CD14-positive monocyte (primary cell): Measurements from ENCODE around the gene GFOD1. TPM values are rescaled to one million over a fixed set of nuclear protein-coding genes. Genes with fewer than 3 reads are reported as not detected.

Source experiments
- DNase-seq, 3 donors: peaks; one replicate each; pipeline ENCODE4 v3.0.0-alpha.2; 2011 to 2022
- H2AFZ ChIP-seq: 2 replicates; pipeline ENCODE4 v1.6.0; 2012; ENCODE audit warnings: mild to moderate bottlenecking, low read depth, low read length, inconsistent platforms; ENCODE audit not compliant: insufficient read depth, poor library complexity, severe bottlenecking
- H3K27ac ChIP-seq, 2 donors: 1 replicate in 1 of 2; 2 replicates in 1 of 2; pipeline ENCODE4 v1.5.1; 2012 to 2013; ENCODE audit warnings: low read length in 2 of 2, control low read depth in 1 of 2, inconsistent platforms in 1 of 2, low read depth in 1 of 2, mild to moderate bottlenecking in 1 of 2
- H3K27me3 ChIP-seq, 2 donors: one replicate each; pipeline versions ENCODE4 v1.6.0 to v1.6.1; 2011 to 2013; ENCODE audit warnings: low read length in 2 of 2; ENCODE audit not compliant: control insufficient read depth in 2 of 2, insufficient read depth in 2 of 2
- H3K36me3 ChIP-seq, 2 donors: replicated peaks in 1 of 2; 1 replicate in 1 of 2; 2 replicates in 1 of 2; pipeline versions ENCODE4 v1.5.1 to v1.6.1; 2012 to 2013; ENCODE audit warnings: low read length in 2 of 2, control low read depth in 1 of 2, inconsistent platforms in 1 of 2, mild to moderate bottlenecking in 1 of 2; ENCODE audit not compliant: insufficient read depth in 2 of 2, control insufficient read depth in 1 of 2
- H3K4me1 ChIP-seq, 2 donors: 1 replicate in 1 of 2; 2 replicates in 1 of 2; pipeline versions ENCODE4 v1.5.1 to v1.6.1; 2012 to 2013; ENCODE audit warnings: low read length in 2 of 2, control low read depth in 1 of 2, inconsistent platforms in 1 of 2, mild to moderate bottlenecking in 1 of 2, moderate library complexity in 1 of 2; ENCODE audit not compliant: insufficient read depth in 2 of 2, control insufficient read depth in 1 of 2
- H3K4me2 ChIP-seq: replicated peaks from 2 replicates; pipeline ENCODE3; 2012; ENCODE audit warnings: low read length, moderate library complexity, mild to moderate bottlenecking; ENCODE audit not compliant: poor library complexity, severe bottlenecking; ENCODE audit errors: extremely low read depth
- H3K4me3 ChIP-seq, 3 experiments: fragments of 200-600 bp in 1 of 3; sonication (generic) in 1 of 3; replicated peaks in 1 of 3; 1 replicate in 2 of 3; 2 replicates in 1 of 3; pipeline ENCODE4 v1.5.1; 2011 to 2013; ENCODE audit warnings: low read length in 3 of 3, mild to moderate bottlenecking in 3 of 3, control low read depth in 2 of 3, low read depth in 2 of 3, inconsistent platforms in 1 of 3, moderate library complexity in 1 of 3
- H3K79me2 ChIP-seq: 2 replicates; pipeline ENCODE4 v1.6.0; 2012; ENCODE audit warnings: mild to moderate bottlenecking, control low read depth, inconsistent platforms, low read length, moderate library complexity; ENCODE audit not compliant: insufficient read depth
- H3K9ac ChIP-seq: 2 replicates; pipeline ENCODE4 v1.6.0; 2017; ENCODE audit warnings: low read length, mild to moderate bottlenecking; ENCODE audit not compliant: insufficient read depth, poor library complexity, severe bottlenecking
- H3K9me3 ChIP-seq, 2 donors: replicated peaks in 1 of 2; 1 replicate in 1 of 2; 2 replicates in 1 of 2; pipeline versions ENCODE4 v1.5.1 to v1.6.1; 2012 to 2013; ENCODE audit warnings: low read length in 2 of 2, control low read depth in 1 of 2; ENCODE audit not compliant: control insufficient read depth in 1 of 2, insufficient read depth in 1 of 2
- H4K20me1 ChIP-seq: 2 replicates; pipeline ENCODE4 v1.6.0; 2012; ENCODE audit warnings: mild to moderate bottlenecking, low read length, control low read depth, moderate library complexity; ENCODE audit not compliant: insufficient read depth
- H3K27ac Mint-ChIP-seq, 7 donors: one replicate each; pipeline ENCODE4 v1.8.0; 2020; ENCODE audit warnings: mild to moderate bottlenecking in 7 of 7, mixed read lengths in 7 of 7, moderate library complexity in 6 of 7, inconsistent platforms in 2 of 7
- H3K27me3 Mint-ChIP-seq, 3 donors: one replicate each; pipeline ENCODE4 v1.8.0; 2021 to 2022; ENCODE audit warnings: low read depth in 3 of 3, mild to moderate bottlenecking in 3 of 3, mixed read lengths in 3 of 3, moderate library complexity in 3 of 3, inconsistent platforms in 1 of 3
- H3K36me3 Mint-ChIP-seq, 2 donors: one replicate each; pipeline ENCODE4 v1.8.0; 2020; ENCODE audit warnings: mixed read lengths in 2 of 2, inconsistent platforms in 1 of 2, mild to moderate bottlenecking in 1 of 2
- H3K4me1 Mint-ChIP-seq: one replicate; pipeline ENCODE4 v1.8.0; 2020; ENCODE audit warnings: mild to moderate bottlenecking, mixed read lengths
- H3K4me3 Mint-ChIP-seq, 2 donors: one replicate each; pipeline ENCODE4 v1.8.0; 2020; ENCODE audit warnings: mild to moderate bottlenecking in 2 of 2, mixed read lengths in 2 of 2, moderate library complexity in 1 of 2
- H3K9me3 Mint-ChIP-seq, 7 donors: one replicate each; pipeline ENCODE4 v1.8.0; 2020 to 2022; ENCODE audit warnings: mixed read lengths in 7 of 7, mild to moderate bottlenecking in 6 of 7, moderate library complexity in 6 of 7, inconsistent platforms in 2 of 7
- CTCF ChIP-seq: fragments of 200-600 bp; IDR thresholded peaks from one replicate; pipeline ENCODE4 v1.8.0; 2022; ENCODE audit warnings: antibody characterized with exemption, mild to moderate bottlenecking
- WGBS: methylation state at CpG from one replicate; pipeline ENCODE4 v1.1.5; 2013; ENCODE audit warnings: missing lambda C conversion rate; ENCODE audit not compliant: insufficient coverage; 5-methylcytosine and 5-hydroxymethylcytosine counted together
- intact Hi-C, 2 donors: fragments of 100-400 bp; cut with micrococcal nuclease; formaldehyde crosslinking; loops; one replicate each; pipeline versions ENCODE4 v1.15.0 to v1.15.1; 2023
- polyA plus RNA-seq, 3 donors: library from polyadenylated mRNA; depleted of rRNA in 1 of 3; unstranded in 2 of 3; stranded (reverse) in 1 of 3; fragments of 300-500 nt in 2 of 3; fragments of >200 nt in 1 of 3; fragmentation: Illumina TruSeq in 2 of 3; gene quantifications; 1 replicate in 2 of 3; 2 replicates in 1 of 3; pipeline ENCODE4 v1.2.3, GENCODE V29; 2012 to 2021

GFOD1 gene
- polyA plus RNA-seq, 3 donors, result 2.4 to 8.7 (median 2.4) TPM

GRCh38 chr6:13431861-13432465, 55.4 kb downstream of the GFOD1 start:
- Mint-ChIP-seq H3K4me1 (peaks cover 54% of the 10 kb centered on the region), H3K27ac (peak overlapping the region in 4 of 7 donors; percentile 62 to 96 (median 72)), H3K4me3 (no peak overlapping the region), H3K36me3 (peaks cover 3 to 4% of the 10 kb centered on the region in 2 donors), H3K27me3 (peaks cover 2 to 4% (median 2%) of the 10 kb centered on the region in 3 donors), H3K9me3 (peaks cover 5 to 12% (median 8%) of the 10 kb centered on the region in 7 donors)
- TF ChIP-seq CTCF, result no peak
- H3K27ac ChIP-seq, result no peak overlapping the region
- H4K20me1 ChIP-seq, result no peaks in the 10 kb centered on the region
- H3K79me2 ChIP-seq, result peaks cover 8% of the 10 kb centered on the region
- no peaks in the 10 kb centered on the region for H3K27me3 ChIP-seq
- H3K9ac ChIP-seq, result no peak overlapping the region
- peak in 1 of 3 donors; percentile 31 for DNase-seq
- no peak overlapping the region for H3K4me2 ChIP-seq
- intact Hi-C loops, result no loop called here
- peaks cover 41 to 44% of the 10 kb centered on the region in 2 donors for H3K4me1 ChIP-seq
- no peak overlapping the region for H3K4me3 ChIP-seq
- WGBS, result 33% methylated on average over 2 of the region's 5 CpGs
- H3K9me3 ChIP-seq, result peaks cover 4% of the 10 kb centered on the region in 2 donors
- H3K36me3 ChIP-seq, result no peaks in the 10 kb centered on the region
- H2AFZ ChIP-seq, result no peak overlapping the region

- H3K27ac ChIP-seq, result no peak overlapping the region
- peaks cover 4% of the 10 kb centered on the region for H3K79me2 ChIP-seq
- no peaks in the 10 kb centered on the region for H3K27me3 ChIP-seq
- Mint-ChIP-seq H3K36me3 (peaks cover 3 to 9% of the 10 kb centered on the region in 2 donors), H3K4me3 (no peak overlapping the region), H3K27ac (peak overlapping the region in 1 of 7 donors; percentile 30), H3K9me3 (peaks cover 5 to 12% (median 8%) of the 10 kb centered on the region in 7 donors), H3K4me1 (peaks cover 52% of the 10 kb centered on the region), H3K27me3 (peaks cover 2 to 4% (median 2%) of the 10 kb centered on the region in 3 donors)
- DNase-seq, result no peak
- 95% methylated on average over 3 of the region's 6 CpGs for WGBS
- H3K9ac ChIP-seq, result no peak overlapping the region
- H3K4me2 ChIP-seq, result no peak overlapping the region
- no peak overlapping the region for H2AFZ ChIP-seq
- peaks cover 4% of the 10 kb centered on the region in 2 donors for H3K9me3 ChIP-seq
- no peak for TF ChIP-seq CTCF
- no peaks in the 10 kb centered on the region for H4K20me1 ChIP-seq
- intact Hi-C loops, result no loop called here
- H3K4me1 ChIP-seq, result peaks cover 41 to 44% of the 10 kb centered on the region in 2 donors
- no peaks in the 10 kb centered on the region for H3K36me3 ChIP-seq
- no peak overlapping the region for H3K4me3 ChIP-seq
Measured at GRCh38 chr6:13431059-13431656, 56.2 kb downstream of the GFOD1 start.
